GM18873 (cell line): Measurements from ENCODE around the gene KCNJ6.
"Not testable (repeated sequence)": the region's sequence is repeated elsewhere in the genome, so short reads cannot be mapped to it uniquely, and the experiment has no call there.

Source experiments
- ATAC-seq: cut with Tn5 transposase; IDR thresholded peaks from one replicate; pipeline ENCODE4 v1.9.1; 2021; ENCODE audit warnings: mild to moderate bottlenecking, moderate library complexity, moderate number of reproducible peaks; ENCODE audit not compliant: unreplicated experiment, low FRiP score

The KCNJ6 gene, protein sequence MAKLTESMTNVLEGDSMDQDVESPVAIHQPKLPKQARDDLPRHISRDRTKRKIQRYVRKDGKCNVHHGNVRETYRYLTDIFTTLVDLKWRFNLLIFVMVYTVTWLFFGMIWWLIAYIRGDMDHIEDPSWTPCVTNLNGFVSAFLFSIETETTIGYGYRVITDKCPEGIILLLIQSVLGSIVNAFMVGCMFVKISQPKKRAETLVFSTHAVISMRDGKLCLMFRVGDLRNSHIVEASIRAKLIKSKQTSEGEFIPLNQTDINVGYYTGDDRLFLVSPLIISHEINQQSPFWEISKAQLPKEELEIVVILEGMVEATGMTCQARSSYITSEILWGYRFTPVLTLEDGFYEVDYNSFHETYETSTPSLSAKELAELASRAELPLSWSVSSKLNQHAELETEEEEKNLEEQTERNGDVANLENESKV

DNA sequence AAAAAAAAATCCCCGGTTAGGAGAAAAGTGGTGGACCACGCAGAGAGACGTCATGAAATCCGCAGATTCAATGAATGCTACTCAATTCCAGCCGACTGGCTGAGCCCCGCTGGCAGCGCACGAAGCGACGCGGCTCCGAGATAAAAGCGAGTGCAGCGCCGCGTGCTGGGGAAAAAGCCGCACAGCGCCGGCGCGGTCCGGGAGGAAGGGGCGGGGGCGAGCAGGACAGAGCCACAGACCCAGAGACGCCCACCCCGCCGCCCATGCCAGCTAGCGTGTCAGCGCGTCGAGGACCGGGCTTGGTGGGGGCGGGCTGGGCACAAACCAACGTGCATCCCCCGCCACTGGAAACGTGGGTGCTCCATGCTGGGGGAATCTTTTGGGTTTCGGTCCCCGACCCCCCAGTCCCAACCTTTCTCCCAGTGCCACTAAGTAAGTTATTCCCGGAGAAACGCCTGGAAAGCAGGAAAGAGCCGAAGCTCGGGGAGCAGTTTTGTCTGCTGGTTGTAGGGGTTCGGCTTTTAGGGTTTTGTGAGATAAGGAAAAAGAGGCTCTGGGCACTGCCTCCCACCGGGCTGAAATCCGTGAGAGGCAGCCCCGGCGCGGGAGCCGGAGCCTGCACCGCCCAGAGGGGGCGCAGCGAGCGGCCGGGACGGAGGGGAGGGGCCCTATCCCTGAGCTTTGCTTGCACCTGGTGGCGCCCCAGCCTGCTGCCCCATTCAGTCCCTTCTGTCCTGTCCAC is at the start of gene KCNJ6:
KCNJ6 (minus strand) TSS at position 148 of the 742 bp plus-strand sequence. CDS start 75,775 bp downstream, outside the sequence.
- ATAC-seq: no peak

DNA sequence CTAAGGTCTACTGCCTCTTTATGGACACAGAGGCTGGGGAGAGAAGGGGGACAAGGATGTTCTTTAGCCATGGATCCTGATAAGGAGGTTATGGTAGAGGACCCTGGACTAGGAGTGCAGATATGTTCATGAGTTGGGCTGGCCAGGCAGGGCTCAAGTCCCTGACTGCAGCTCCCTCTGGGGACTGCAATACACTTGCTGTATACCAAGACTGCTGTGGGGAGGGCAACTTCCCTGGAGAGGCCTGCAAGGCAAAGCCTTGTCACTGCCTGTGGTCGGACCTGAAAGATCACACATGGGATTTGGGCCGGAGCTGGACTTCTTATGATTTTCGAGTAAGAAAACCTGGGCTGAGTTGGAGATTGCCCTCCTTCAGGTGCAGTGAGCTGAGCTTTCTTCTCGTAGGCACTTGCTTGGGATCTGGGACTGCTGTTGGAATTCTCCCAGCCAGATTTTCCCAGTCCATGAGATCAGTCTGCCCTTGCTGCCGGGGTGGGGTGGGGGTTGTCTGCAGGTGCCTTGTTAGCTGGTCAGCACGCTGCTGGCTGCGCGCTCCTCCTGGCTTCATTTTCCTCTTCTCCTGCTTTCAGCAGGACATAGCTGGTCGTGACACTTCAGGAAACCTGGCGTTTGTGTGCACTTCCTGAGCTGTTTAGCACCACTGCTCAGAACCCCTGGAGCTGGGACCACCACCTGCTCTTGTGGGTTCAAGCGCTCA is 49.0 kb upstream of the KCNJ6 start:
- no peak for ATAC-seq

DNA sequence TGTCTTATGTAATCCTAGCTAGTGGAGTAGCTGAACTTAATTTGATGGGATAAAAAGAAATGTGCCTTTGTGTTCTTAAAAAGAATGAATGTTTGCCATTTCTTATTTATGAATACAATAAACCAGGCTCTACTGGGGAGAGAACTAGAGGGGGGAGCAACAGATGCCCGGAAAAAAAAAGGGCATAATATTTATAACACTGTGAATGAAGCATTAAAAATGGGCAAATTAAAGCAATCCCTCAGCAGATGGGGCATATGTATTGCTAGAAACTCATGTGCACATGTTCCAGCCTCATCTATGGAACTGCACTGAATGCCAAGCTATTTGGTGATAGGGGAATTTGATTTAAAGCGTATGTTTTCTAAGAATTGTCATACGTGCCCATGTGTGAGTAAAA is 42.3 kb upstream of the KCNJ6 start:
- no peak for ATAC-seq

DNA sequence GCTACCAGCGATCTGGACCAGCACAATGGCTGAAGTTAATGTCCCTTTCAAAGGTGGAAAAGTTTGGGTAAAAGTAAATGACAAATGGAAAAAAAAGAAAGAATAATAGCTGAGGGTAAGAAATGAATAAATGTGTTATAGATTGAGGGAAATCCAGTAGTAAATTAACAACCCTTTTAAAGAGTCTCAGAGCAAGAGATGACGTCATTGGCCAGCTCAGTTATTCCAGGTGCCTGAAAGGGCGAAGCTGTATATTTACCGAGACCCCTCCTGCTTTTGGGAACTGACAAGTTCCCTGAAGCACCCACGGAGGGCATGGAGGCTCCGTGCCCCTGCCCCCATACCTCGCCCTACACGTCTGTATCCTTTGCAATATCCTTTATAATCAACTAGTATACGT is 40.5 kb upstream of the KCNJ6 start:
- ATAC-seq: no peak

DNA sequence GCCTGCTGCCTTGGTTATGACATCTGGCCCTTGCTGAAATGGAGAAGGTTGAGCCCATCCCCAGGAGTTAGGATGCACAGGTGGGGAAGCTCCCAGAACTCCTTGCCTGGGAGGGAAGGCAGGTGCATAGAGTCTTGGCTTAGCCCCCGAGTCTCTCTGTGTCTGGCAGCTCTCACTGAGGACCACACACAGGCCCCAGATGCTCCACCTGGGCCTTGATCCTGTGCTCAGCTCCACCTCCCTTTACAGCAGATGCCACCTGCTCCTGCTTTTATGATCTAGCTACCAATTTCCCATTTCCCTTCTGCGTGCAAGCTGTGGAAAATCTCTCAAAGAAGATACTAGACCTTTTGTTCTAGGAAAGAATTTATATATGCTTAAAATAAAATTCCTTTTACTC is 28.8 kb upstream of the KCNJ6 start:
- ATAC-seq: no peak

DNA sequence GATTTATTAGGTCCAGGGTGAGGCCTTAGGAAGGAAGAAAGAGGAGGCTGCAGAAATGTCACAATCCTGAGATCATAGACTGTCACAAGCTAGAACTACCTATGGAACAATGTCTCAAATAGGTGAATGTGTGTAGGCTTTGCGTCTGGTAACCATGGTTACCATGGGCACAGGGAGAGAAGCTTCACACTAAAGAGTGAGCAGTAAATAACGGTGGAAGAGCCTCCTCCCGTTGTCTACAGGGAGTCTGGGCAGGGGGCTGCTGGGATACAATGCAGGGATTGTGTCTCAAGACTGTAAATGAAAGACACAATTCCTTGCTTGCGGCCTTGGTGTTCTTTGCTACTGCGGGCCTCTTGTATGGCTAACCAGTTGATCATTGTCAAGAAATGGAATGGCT is 28.2 kb upstream of the KCNJ6 start:
- ATAC-seq: no peak

DNA sequence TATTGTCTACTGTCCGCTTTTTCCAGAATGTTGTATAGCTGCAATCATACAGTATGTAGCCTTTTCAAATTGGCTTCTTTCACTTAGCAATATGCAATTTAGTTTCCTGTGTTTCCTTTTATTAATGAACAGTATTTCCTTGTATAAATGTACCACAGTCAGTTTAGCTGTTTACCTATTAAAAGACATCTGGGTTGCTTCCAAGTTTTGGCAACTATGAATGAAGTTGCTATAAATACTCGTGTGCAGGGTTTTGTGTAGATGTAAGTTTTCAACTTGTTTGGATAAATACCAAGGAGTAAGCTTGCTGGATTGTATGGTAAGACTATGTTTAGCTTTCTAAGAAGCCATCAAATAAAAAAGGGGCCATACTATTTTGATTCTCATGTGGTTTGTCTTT is 24.4 kb upstream of the KCNJ6 start:
- ATAC-seq: no peak

DNA sequence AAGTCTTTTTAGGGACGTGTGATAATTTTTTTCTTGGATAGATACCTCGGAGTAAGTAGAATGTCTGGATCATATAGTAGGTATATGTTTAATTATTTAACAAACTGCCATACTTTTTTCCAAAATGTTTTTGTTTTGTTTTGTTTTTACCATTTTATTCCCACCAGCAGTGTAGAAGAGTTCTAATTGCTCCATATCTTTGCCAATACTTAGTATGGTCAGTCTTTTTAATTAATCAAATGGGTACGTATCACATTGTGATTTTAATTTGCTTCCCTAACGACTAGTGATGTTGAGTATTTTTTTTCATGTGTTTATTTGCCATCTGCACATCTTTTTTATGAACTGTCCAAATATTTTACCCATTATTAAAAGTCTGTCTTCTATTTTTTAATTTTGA is 23.6 kb upstream of the KCNJ6 start:
- ATAC-seq: no peak

DNA sequence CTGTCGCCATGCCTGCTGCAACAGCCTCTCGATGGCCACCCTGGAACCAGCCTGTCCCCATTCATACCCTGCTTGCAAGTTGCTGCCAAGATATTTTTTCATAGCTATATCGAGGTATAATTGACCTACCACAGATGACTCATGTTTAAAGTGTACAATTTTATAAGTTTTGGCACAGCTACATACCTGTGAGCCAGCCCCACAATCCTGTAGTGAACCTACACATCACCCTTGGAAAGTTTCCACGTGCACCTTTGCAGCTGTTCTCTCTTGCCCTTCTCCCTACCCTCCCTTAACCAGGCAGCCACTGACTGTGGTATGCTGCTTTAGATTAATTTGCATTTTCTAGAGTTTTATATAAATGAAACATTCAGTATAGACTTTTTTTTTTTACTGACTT is 23.0 kb upstream of the KCNJ6 start:
- ATAC-seq: no peak

DNA sequence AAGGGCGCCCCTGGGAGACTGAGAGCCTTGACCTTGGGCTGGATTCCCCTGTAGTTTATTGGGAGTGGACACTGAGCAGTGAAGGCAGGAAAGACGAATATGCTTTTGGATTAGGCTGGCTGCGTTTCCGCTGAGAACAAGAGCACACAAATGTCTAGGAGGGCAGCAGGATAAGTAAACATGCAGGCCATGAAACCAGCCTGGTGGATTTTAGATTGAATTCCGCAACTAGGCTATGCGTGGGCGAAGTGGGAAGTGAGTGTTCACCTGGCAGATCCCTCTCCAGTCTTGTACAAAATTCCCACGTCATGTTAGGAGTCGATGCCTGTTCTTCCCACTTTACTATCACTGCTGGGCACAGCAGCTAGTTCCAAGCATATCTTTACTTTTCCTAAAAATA is 21.4 kb upstream of the KCNJ6 start:
- no peak for ATAC-seq

DNA sequence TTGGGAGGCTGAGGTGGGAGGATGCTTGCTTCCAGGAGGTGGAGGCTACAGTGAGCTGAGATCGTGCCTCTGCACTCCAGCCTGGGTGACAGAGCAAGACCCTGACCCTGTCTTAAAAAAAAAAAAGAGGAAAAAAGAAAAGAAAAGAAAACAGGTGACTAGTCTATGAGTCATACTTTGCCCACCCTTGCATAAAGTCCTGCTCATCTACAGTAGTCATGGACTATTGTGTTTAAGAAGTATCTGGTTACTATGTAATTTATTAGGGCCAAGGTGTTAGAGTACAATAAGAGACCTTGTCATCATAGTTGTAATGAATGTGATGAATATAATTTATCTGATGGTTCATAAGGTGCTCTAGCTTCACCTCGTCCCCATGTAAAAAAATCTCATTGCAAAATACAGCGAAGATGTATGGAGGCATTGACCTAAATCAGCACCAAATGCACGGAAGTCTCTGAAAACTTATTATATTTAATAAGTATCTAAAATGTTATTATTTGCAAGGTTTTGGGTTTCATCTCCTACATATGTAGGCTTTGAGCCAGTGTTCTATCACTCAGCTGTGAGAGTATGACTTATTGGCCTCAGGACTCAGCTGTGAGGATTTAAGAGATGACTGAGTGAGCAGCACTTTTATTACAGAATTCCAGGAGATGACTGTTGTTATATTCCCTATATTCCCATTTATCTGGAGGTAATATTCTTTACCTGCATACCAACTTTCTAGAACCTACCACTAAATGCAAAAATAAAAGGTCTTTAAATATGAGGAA is 19.9 kb upstream of the KCNJ6 start:
- ATAC-seq: no peak

DNA sequence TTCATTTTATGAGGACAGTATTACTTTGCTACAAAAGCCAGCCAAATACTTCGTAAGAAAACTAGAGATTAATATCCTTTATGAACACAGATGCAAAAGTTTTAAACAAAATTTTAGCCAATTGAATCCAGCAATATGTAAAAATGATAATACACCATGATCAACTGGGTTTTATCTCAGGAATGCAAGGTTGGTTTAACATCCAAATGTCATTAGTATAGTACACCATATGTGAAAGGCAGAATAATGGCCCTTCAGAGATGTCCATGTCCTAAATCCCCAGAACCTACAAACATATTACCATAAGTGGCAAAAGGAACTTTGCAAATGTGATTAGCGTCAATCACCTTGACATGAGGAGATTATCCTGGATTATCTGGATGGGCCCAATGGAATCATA is 16.7 kb upstream of the KCNJ6 start:
- no peak for ATAC-seq

DNA sequence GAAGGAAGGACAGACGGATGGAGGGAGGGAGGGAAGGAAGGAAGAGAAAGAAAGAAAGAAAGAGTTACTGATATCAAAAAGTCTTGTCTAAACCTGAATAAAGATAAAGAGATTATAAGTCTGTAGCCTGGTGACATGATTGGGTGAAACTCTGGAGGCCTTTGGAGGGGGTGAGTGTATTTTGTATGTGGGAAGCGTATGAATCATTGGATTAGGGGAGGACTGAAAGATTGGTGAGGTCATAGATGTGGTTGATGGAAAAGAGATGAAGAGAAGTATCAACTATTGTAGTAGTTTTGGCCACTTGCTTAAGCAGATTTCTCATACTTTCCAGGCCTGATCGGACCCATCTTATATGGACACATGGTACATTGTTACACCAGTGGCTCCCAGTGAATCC is 11.5 kb upstream of the KCNJ6 start:
- no peak for ATAC-seq

DNA sequence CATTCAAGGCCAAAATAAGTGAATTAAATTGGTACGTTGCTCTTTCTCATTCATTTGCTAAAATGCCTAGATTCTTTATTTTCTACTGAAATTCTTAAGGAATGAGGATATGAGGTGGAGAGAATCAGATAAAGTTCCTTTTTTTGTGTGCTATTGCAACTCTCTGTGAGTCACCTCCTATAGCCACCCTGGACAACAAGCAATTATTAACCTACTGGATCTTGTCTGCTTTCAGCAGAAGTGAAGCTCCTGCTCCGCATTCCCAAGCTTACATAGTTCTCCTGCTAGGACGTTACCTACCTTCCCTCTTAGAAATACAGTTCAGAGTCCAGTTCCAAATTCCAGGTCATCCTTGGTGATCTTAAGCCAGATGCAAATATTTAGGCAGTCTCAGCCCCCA is 4.8 kb upstream of the KCNJ6 start:
- ATAC-seq: no peak

DNA sequence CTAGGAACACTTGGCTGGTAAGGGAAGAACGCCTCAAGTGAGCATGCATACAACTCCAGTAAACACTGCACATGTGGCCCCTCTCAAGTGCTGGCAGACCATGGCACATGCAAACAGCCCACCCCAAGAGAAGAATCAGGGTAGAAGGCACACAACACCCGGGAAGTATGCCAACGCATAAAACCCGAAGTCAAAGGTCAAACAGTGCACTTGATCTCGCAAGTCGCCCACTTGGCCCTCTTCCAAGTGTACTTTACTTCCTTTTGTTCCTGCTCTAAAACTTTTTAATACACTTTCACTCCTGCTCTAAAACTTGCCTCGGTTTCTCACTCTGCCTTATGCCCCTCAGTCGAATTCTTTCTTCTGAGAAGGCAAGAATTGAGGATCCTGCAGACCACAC is 4.0 kb upstream of the KCNJ6 start:
- not testable (repeated sequence) for ATAC-seq

DNA sequence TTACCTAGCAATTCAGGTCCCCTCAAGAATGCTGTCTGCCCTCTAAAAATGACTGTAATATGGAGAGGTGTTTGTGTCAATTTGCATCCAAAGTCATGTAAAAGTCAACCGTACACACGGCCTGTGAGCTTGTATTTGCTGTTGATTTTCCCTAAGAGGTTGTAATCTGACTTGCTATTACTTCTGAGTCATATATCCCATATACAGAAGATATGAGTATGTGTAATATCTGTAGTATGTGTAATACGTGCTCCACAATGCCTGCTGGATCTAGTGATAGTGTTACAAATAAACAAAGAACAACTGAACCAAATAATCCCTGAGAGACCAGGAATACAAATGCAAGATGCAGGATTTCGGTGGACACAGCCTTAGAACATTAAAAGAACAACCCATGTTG is 1.4 kb upstream of the KCNJ6 start:
- no peak for ATAC-seq

DNA sequence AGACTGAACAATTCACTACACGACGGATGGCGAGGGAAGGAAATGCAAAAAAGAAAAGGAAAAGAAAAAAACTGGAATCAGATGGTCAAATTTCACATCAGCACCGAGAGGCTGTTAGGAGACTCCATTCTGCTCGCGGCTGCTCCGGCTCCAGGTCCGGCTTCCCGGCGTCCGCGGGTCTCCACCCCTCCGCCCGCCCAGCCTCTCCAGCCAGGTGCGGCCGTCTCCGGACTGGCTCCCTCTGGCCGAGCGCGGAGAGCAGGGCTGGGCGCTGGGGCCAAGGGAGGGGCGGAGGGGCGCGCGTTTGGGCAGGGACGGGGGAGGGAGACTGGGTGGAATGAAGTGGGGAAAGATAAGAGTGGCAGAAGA is 332 bp downstream of the KCNJ6 start:
- no peak for ATAC-seq

DNA sequence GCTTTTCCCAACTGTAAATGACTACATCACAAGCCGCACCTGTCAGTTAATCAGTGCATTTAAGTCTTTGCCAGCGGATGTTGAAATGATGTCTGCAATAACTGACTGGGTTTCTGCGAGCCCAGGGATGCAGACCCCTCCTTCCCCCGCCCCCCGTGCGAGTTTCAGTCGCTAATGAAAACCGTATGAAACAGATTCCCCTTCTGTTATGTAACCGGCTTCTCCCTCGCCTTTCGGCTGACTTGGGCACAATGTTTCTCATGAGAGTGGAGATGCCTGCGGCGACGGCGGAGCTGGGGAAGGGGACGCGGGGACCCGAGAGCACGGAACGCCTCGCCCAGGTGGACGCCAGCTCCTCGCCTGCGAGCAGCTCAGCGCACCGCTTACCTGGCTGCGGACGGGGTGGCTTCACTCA is 753 bp downstream of the KCNJ6 start:
- no peak for ATAC-seq

DNA sequence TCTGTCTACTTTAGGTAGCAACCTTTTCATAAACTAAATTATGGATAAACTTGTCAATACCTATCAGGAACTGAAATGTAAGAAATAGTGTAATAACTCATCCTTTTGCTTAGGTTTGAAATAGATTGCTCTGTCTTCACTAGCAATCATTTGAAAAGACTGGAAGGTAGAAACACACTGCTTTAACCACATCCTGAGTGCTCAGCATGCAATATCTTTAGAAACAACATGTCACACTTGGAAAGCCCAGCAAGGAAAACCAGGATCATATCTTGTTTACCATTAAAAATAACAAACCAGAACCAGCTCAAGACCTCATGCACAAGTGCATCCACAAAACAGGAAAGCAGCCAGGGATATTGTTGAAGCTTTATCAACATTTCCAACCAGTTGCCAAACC is 3.6 kb downstream of the KCNJ6 start:
- ATAC-seq: no peak

DNA sequence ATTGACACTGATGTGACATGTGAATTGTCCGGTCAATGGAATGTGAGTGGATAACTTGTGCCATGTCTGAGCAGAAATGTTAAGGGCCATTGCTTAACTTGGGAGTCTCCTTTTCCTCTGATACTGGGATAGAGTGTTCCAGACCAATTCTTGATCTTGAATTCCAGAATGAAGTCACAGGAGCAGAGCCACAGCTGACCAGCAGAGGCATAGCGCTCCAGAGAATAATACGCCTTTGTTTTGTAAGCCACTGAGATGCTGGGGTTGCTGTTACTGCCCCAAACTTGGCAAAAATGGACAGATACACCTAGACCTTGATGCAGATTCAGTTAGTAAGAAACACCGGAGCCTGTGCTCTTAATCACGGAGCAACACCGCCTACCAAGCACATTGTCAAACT is 6.3 kb downstream of the KCNJ6 start:
- no peak for ATAC-seq

DNA sequence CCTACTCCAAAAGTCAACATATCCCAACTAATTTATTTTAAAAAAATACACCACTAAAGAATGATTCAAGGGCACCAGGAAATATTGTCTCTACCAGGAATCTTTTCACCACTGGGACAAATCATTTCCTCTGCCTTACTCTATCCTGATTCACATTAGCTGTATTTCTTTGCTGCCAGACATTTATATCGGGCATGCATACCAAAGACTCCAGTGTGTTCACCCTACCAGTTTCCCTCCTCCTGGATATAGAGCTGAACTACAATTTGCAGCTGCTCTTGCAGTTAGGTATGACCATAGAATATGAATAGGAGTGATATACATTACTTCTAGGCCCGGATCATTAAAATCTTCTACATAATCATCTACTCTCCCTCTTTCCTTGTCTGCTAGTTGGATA is 7.6 kb downstream of the KCNJ6 start:
- no peak for ATAC-seq
